Activated CD4-positive, alpha-beta T cell treated with anti-CD3 and anti-CD28 coated beads, Interleukin-2, amount 50 U/mL, for 4 hours (primary cell): Measurements from ENCODE around the gene SLC26A11.
"Not testable (repeated sequence)": the region's sequence is repeated elsewhere in the genome, so short reads cannot be mapped to it uniquely, and the experiment has no call there.

Source experiments
- DNase-seq, 2 experiments: peaks; one replicate each; pipeline ENCODE4 v3.0.0-alpha.2; 2020

SLC26A11 gene

GRCh38 chr17:80287806-80288567 is 67.8 kb downstream of the SLC26A11 start:
- DNase-seq = no peak

- DNase-seq = no peak
These were observed 69.4 kb downstream of the SLC26A11 start for GRCh38 chr17:80289616-80290015.

GRCh38 chr17:80290156-80290555 is 69.9 kb downstream of the SLC26A11 start:
- DNase-seq = no peak

- DNase-seq = no peak
These were observed 71.0 kb downstream of the SLC26A11 start for GRCh38 chr17:80291260-80291659.

- DNase-seq = no peak
These were observed 71.7 kb downstream of the SLC26A11 start for GRCh38 chr17:80291691-80292487.

- no peak for DNase-seq
These were observed 72.3 kb downstream of the SLC26A11 start for GRCh38 chr17:80292521-80292971.

GRCh38 chr17:80294210-80294609 is 74.0 kb downstream of the SLC26A11 start:
- no peak for DNase-seq

GRCh38 chr17:80294653-80295052 is 74.4 kb downstream of the SLC26A11 start:
- no peak for DNase-seq

- no peak for DNase-seq
These were observed 74.9 kb downstream of the SLC26A11 start for GRCh38 chr17:80295146-80295545.

- DNase-seq = no peak
These were observed 75.3 kb downstream of the SLC26A11 start for GRCh38 chr17:80295559-80295958.

GRCh38 chr17:80296221-80296620 is 76.0 kb downstream of the SLC26A11 start:
- DNase-seq = no peak

GRCh38 chr17:80297996-80298560 is 77.9 kb downstream of the SLC26A11 start:
- DNase-seq = no peak

- DNase-seq = not testable (repeated sequence)
These were observed 79.3 kb downstream of the SLC26A11 start for GRCh38 chr17:80299350-80300100.

GRCh38 chr17:80300756-80301155 is 80.5 kb downstream of the SLC26A11 start:
- DNase-seq = not testable (repeated sequence)
